NK-92 (cell line): Measurements from ENCODE around the gene ARL14.

Source experiments
- DNase-seq: peaks from one replicate; lab custom pipeline; 2025; ENCODE audit not compliant: unreplicated experiment; lab: John Stamatoyannopoulos, UW

Gene ARL14

DNA sequence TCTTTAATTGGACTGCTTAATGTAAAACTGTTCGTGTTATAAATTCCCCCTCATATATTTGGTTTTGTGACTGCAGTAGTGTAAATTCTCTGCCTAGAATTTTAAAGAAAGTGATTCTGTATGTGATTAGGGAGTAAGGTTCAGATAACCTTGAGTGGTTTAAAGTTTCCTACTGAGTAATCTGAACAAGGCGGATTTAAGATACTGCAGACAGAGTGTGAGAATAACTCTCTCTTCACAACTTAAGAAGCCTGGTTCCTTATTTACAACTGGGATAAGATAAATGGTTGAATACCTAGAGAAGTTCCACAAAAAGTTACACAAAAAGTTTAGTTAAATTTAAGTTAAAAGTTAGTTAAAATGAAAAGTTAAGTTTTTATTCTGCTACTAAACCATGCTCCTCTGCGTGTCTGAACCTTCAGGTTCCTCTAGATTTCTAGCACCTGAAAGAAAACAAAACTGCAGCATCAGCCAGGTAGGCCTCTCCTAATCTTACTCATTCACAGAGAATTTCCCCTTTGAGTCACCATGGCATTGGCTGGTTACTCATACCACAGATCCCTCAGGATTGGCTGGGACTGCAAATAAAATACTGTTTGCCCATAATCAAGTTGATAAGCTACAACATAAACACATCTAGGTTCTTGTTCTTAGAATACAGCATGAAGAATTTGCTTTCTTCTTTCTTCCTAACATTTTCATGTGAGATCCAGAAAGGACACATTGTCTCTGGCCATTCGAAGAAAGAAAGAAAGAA is at the start of gene ARL14:
ARL14 (plus strand) TSS at position 614 of the 757 bp plus-strand sequence. CDS start 187 bp downstream, outside the sequence.
- DNase-seq = no peak

- DNase-seq = no peak
Measured at GRCh38 chr3:160629491-160629890, 47.5 kb upstream of the ARL14 start.

- no peak for DNase-seq
Measured at GRCh38 chr3:160633361-160634083, 43.4 kb upstream of the ARL14 start.

GRCh38 chr3:160635213-160635612 is 41.7 kb upstream of the ARL14 start:
- DNase-seq = no peak

GRCh38 chr3:160637086-160637485 is 39.9 kb upstream of the ARL14 start:
- DNase-seq = no peak

GRCh38 chr3:160638184-160638583 is 38.8 kb upstream of the ARL14 start:
- no peak for DNase-seq

DNA sequence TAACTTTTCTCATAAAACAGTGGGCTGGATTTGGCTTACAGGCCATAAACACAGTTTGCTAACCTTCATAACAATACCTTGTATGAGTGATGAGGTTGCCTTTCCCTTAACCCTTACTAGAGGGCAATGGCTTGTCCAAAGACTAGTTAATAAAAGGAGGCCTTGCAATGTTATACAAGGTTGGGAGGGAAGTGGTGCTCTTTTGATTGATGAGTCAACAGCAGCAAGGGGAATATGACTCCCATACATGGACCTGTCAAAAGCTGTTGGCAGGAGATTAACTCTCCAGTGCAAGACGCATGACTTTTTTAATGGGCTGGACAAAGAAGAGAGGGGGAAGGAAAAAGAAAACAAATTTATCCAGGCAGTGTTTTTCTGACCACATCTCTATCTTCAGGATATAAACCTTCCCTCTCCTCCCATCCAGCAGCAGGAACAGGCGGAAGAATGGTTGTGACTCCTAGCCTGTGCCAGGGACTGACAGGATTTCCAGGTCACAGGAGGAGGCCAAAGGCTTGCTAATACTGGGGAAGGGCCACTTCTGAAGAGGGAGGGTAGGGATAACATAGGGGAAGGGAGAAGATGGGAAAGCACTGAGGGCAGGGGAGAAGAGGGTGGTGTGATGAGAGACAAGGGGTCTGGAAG is 35.2 kb upstream of the ARL14 start:
- no peak for DNase-seq

- no peak for DNase-seq
Measured at GRCh38 chr3:160643994-160644393, 33.0 kb upstream of the ARL14 start.

DNA sequence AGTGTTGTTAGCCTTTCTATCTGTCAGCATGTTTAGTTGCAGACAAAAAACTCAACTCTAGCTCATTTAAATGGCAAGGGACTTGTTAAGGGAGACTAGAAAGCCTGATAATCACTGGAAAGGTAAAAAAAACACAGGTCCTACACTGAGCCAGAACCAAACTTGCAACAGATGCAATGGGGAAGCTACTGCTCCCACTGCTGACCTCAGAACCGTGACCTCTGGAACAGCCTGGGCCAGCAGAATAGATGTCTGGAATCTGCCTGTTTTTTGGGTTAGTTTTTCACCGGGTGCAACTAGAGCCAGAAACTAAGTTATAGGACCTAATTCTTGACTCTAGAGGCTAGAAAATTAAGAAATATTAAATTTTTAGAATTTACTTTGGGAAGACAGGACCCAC is 32.5 kb upstream of the ARL14 start:
- no peak for DNase-seq

DNA sequence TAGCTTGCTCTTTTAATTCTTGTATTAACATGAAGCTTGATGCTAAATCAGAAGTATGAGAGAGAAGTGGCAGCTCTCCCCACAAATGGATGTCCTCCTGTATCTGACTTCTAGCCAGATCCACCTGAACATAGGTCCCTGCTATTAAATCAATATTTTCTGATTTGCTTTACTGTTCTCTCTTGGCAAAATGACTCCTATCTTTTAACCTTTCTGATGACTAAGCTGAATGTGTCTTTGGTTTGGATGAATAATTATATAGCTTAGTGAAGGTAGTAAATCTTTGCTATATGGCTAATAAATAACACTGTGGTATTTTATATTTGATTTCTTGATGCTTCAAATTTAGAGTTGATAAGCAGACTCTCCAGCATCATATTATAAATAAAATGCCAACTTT is 28.3 kb upstream of the ARL14 start:
- DNase-seq = no peak

DNA sequence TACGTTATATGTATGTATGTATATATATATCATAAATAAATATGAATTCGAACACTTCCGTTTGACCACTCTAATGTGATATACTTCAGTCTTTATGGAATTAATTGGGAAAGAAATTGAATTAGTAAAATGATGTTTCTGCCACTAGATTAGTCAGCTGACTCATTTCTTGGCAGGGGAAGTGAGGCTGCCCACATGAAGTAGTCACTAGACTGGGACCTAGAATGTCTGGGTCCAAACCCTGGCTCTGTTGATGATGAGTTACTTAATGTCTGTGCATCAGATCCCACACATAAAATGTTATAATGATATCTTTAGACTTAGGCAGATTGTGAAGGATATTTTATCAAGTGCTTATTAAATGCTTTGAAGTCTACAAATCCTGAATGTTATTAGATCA is 27.4 kb upstream of the ARL14 start:
- no peak for DNase-seq

- no peak for DNase-seq
Measured at GRCh38 chr3:160653512-160653911, 23.4 kb upstream of the ARL14 start.

DNA sequence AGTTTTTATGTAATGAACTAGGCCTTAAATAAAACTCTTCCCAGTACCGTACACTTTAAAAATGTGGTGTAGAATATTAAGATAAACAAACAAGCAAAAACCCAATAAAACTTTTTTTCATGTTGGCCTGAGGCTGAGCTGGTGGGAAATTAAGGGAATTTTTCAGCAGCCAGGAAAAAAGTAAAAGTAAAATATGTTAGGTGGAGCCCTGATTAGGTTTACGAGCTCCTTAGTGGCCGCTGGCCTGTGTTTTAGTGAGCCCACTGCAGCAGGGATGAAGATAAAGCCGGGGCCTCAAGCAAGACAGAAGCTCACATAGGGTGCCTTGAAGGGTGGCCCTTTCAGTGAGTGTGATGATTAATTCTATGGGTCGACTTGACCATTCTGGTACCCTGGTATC is 16.1 kb upstream of the ARL14 start:
- DNase-seq = no peak

- no peak for DNase-seq
Measured at GRCh38 chr3:160661660-160662059, 15.3 kb upstream of the ARL14 start.

DNA sequence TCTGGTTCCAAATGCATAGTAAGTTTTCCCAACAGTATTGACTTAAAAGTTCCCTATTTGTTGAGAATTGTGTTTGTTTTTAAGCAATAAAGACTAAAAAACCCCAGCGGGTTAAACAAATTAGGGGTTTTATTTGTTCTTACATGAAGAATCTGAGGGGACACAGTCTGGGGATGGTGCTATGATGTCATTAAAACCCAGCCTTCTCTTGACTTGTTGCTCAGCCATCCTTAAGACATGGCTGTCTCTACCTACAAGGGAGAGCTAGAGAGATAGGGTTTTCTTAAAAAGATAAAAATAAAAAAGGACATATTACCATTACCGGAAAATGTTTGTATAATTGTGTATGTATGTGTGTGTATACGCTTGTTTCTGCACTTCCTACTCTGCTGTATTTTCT is 11.7 kb upstream of the ARL14 start:
- DNase-seq = no peak

DNA sequence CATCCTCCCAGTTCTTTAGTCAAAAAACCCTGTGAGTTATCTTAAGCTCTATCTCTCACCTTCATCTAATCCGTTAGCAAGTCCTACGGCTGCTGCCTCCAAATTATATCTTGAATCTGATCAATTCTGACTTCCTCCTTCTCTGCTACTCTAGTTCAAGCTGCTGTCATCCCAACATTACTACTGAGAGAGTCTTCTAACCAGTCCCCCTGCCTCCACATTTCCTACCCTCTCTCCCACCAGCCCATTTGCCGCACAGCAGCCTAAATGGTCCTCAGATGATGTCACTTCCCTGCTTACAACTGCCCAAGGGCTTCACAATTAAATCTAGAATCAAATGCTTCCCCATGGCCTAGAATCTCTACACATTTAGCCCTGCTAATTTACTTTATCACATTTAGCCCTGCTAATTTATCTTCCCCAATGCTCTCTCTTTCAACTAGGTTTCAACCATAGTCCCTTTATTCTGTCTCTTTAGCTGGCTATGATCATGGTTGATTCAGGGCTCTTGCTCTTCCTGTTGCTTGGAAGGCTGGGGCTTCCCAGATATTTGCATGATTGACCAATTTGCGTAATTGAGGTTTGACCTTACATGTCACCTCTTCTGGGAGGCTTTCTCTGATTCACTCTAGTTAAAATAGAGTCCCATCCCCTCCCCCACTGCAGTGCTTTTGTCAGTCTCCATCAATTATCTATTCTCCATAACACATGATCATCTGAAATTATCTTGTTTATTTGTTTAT is 11.0 kb upstream of the ARL14 start:
- no peak for DNase-seq

- DNase-seq = no peak
Measured at GRCh38 chr3:160667452-160667851, 9.5 kb upstream of the ARL14 start.

GRCh38 chr3:160668454-160668853 is 8.5 kb upstream of the ARL14 start:
- DNase-seq = no peak

DNA sequence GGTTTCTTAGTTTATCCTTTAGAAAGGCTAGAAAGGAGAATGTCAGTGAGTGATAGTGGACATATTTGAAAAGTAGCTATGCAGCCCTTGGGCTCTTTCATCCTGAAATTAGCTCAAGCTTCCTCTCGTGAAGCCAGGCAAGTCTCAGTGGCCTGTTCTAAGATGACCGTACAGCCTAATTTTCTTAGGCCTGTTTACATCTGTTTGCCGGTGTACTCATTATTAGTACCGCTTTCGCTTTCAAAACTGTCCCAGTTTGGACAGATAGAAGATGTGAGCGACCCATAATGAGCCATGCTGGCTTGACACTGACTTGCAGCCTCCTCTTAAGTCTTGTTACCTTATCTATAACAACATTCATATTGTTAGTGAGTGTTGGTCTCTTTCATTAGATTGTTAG is 5.7 kb upstream of the ARL14 start:
- no peak for DNase-seq

GRCh38 chr3:160671995-160672394 is 5.0 kb upstream of the ARL14 start:
- no peak for DNase-seq

DNA sequence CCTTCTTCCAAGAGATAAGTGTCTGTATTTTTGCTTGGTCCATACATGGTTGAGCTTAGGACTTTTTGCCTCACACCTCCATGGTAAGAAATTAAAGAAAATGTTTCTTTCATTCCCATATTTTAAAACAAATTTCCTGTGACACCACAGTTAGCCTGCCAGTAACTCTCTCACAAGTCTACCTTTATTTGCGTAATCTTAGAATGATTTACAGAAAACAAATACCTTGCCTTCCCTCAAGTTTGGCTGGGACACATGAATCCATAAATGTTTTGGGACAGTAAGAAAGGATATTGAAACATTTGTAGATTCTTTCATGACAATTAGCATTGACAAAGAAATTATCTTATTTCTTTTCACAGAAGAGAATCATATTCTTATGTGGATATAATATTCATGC is 3.8 kb upstream of the ARL14 start:
- DNase-seq = no peak
